NCI-H82 treated with DMSO at 0.1 percent for 48 hours (cell line): Measurements from ENCODE around the gene ACTN1.
"Not testable (repeated sequence)": the region's sequence is repeated elsewhere in the genome, so short reads cannot be mapped to it uniquely, and the experiment has no call there.

ENCODE experiments used
- DNase-seq: peaks from one replicate; lab custom pipeline; 2025; ENCODE audit not compliant: unreplicated experiment; lab: John Stamatoyannopoulos, UW

Gene ACTN1

DNA sequence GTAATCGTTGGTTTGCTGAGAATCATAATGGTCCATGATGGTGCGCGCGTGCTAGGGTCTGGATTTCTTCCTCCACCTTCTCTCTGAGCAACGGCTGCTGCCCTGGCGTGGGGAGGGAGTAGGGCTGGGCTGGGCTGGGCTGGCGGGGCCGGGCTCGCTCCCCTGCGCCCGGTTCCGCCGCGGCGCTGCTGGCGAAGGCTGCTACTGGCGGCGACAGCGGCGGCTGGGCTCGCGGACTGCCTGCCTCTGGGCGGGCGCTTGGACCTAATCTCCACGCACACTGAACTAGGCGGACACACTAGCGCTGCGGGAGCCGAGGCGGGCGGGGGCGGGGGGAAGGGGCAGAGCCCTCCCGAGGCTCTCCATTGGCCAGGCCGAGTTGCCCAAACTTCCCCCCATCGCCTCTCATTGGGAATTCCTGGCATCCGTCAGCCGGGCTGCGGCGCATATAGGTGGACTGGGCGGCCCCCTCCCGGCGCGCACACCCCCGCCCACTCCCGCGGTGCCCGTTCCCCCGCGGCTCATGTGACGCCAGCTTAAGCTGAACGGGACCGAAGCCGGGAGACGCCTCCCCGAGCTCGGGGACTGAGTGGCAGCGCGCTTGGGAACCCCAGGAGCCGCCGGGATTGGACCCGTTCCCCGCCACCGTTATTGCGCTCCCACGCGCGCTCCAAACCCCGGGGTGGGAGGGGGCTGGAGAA lies at the start of gene ACTN1:
Gene ACTN1, minus strand, starts transcription at position 282 of the 701 bp plus-strand sequence. Its CDS starts 246 bp downstream, at position 36.
- DNase-seq = peak; percentile 78

DNA sequence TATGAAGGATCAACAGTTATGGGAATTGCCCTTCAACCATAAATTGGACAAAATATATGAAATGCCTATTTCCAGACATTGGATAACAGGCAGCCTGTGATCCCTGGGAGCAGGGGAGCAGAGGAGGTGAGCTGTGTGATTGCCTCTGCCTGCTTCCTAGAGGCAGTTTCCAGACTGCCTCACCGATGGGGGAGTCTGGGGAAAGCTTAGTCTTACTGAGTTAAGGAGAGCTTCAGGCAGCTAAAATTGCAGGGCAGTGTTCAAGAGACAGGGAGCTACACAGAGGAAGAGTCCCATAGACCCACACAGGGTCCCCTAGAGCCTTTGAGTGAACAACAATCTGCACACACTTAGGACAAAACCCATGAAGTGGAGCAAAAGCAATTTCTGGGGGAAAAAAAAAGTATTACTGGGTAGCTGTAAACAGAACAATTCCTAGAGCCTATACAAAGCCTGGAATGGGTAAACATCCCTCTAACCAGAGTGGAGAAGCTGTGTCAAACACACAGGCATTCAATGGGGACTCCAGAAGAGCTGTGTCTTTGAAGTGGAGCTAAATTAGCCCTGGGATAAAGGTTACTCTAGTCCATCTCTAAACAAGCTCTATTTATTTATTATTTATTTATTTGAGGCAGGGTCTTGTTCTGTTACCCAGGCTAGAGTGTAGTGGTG lies 48.3 kb upstream of the ACTN1 start:
- no peak for DNase-seq

DNA sequence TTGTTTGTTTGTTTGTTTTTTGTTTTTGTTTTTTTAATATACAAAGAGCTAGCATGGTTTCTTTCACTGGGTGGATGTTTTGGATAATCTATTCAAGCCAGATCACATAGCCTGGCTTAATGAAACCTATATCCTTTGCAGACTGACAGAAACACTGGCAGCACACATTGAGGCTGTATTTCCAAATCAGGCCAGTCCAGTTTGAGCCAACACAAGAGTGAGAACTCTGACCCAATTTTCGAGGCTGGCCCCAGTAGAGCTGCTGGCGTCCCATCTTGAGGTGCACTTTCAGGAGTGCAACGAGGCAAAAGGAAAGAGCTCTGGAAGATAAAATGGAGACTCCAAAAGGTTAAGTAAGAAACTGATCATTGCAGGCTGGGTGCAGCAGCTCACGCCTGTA lies 43.9 kb upstream of the ACTN1 start:
- DNase-seq = no peak

DNA sequence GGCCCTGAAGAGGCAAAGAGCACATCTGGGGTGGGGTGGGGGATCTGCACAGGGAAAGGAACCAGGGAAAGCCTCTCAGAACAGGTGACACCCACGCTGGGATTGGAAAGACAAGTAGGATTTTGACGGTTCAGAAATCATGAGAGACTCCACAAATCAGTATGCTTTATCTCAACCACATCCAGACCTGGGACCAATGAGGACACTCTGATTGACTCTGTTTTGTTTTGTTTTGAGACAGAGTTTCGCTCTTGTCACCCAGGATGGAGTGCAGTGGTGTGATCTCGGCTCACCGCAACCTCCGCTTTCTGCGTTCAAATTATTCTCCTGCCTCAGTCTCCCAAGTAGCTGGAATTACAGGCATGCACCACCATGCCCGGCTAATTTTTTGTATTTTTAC lies 43.0 kb upstream of the ACTN1 start:
- DNase-seq = not testable (repeated sequence)

DNA sequence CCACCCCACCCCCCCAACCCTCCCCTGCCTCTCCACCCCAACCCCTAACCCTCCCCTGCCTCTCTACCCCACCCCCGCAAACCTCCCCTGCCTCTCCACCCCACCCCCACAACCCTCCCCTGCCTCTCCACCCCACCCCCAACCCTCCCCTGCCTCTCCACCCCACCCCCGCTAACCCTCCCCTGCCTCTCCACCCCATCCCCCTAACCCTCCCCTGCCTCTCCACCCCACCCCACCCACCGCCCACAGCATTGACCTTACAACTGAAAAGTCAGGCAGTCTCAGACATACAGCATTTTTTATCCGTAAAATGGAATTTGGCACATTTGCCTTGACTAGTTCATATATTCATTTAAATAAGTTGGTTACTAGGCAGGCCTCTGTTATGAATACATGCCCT lies 38.6 kb upstream of the ACTN1 start:
- no peak for DNase-seq

DNA sequence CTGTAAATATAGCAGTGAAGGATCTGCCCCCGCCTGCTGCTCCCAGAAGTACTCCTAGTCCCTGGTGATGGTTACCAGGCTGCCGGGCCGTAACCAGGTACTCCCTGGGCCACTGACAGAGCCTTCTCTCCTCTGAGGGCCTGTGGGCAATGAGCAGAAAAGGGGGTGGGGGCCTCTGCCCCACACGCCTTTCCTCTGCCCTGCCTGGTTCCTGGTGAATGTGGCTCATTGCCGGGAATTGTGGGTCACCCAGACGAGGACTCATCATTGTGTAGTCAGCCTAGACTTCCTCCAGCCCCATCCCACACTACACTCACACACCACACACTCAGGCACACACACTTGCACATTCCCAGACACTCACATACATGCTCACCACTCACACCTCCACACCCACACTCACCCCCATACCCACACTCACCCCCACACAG lies 35.7 kb upstream of the ACTN1 start:
- no peak for DNase-seq

DNA sequence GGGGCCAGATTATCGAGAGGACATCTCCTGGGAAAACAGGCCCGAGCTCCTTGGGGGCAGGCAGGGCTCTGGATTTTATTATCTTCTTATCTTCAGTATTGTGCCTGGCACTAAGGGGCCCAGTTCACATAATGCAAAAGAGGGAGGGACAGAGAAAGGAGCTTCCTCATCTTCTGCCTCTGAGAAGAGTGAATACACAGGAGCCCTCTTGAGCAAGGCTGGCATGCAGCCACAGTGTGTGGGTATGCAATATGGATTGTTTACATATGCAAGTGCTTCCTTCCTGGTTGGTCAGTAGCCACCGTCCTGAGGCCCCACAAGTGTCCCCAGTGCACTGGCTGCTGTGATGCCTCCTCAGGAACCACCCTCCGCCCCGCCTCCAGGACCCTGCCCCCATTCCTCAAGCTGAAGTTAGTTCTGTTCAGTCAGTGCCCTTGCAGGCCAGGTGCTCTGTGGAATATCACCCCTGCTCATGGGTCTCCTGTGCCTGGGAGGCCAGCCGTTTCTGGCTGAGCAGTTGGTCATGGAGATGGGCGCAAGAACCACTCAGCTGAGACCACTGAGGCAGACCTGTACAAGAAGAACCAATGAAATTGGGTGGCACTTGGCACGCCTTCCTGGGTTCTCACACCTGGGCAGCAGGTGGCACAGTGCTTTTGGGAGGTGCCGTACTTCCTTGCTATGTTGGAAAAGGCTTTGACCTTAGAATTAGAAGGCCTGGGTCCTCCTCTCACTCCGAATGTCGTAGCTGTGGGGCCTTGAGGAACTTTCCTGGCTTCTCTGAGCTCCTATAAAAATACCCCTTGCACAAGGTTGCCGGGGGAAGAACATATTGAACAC lies 35.1 kb upstream of the ACTN1 start:
- DNase-seq = no peak

DNA sequence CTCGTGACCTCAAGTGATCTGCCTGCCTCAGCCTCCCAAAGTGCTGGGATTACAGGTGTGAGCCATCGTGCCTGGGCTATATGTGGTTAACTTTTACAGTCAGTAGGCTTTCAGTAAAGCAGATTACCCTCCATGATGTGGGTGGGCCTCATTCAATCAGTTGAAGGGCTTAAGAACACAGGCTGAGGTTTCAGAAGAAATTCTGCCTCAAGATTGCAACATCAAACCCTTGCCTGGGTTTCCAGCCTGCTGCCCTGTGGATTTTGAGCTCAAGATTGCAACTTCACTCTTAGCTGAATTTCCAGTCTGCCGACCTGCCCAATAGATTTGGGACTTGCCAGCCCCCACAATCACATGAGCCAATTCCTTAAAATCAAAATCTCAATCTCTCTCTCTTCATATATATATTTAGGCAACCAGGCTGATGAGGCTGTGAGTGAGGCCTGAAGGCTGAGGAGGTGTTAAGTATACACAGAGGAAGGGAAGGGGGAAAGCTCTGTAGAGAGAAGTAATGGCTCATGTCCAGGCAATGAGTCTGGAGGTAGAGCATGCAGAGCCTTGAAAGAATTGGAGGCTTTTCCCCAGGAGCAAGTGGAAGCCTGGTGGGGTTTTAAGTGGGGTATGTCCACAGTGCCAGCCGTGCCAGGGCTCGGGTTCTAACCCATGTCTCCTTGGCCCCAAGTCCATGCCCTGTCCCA lies 33.3 kb upstream of the ACTN1 start:
- DNase-seq = no peak

DNA sequence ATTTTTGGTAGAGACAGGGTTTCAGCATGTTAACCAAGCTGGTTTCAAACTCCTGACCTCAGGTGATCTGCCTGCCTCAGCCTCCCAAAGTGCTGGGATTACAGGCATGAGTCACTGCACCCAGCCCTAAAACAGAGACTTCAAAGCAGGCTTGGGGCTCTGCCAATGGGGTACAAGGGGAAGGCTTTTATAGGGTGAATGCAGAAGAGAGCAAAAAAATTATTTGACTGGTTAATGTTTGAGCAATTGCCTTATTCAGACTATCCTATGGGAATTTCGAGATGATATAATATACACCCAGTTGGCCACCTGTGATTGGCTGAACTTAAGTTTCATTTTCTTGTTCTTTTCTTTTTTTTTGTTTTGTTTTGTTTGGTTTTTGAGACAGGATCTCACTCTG lies 31.5 kb upstream of the ACTN1 start:
- no peak for DNase-seq

DNA sequence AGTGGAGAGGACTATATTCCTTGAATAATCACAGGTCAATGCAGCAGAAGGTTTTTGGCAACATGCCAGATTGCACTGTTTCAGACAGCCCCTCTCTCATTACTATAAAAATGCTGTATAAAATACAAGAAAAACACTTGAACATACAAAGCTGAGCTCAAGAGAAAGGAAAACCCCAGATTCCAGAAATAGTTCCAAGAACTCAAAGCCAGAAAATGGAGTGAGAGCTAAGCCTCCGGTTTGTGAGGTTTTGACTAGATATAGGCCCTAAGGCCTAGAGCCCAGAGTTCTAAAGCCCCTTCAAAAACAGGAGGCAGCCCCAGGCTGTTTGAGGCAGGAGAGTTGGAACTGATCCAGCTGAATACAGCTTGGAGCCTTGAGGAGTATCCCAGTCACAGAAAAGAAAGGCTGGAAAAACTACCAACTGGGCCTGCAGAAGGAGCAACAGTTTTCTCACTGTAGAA lies 29.4 kb upstream of the ACTN1 start:
- DNase-seq = no peak

DNA sequence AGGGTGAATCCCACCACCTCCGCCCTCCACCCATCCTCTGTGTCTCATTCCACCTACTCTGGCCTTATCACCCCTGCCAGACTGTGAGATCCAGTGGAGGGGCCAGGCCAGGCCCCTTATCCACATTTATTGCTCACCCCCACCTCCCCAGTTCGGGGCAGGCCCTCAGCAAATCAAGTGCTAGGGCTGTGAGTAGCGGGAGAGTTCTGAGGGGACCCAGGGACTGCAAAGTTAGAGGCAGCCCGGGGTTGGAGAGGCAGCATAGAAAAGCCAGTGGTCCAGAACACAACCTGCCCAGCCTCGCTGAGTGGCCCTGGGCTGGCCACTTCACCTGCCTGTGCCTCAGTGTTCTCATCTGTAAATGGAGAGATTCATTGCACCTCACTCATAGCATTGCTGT lies 27.2 kb upstream of the ACTN1 start:
- no peak for DNase-seq

DNA sequence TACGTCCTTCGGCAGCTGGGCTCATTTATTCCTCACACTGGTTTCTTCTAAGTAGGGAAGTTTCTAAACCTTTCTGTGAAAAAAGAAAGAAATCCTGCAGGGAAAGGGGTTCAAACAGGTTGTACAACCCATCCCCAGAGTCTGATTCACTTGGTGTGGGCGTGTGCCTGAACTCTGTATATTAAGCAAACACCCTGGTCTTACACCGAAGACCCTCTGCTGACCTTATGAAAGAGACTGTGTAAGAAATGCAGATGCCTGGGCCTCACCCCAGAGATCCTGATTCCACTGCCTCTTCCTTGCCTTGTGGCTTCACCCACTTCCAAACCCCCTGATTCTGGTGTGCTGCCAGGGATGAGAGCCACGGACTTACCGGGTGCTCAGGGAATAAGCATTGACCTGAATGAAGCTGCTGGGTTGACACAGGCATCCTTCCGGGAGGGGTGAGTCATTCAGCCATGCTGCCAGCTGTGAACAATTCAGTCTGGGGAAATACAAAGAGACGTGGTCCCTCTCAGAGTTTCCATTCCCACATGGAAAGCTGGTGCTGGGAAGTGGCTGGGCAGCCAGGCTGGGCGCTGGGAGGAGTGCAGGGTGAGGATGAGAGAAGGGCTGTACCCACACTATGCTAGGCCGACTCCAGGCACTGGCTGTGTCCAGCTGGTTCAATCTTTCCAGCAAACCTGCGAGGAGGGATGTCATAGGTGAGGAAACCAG lies 26.5 kb upstream of the ACTN1 start:
- no peak for DNase-seq

DNA sequence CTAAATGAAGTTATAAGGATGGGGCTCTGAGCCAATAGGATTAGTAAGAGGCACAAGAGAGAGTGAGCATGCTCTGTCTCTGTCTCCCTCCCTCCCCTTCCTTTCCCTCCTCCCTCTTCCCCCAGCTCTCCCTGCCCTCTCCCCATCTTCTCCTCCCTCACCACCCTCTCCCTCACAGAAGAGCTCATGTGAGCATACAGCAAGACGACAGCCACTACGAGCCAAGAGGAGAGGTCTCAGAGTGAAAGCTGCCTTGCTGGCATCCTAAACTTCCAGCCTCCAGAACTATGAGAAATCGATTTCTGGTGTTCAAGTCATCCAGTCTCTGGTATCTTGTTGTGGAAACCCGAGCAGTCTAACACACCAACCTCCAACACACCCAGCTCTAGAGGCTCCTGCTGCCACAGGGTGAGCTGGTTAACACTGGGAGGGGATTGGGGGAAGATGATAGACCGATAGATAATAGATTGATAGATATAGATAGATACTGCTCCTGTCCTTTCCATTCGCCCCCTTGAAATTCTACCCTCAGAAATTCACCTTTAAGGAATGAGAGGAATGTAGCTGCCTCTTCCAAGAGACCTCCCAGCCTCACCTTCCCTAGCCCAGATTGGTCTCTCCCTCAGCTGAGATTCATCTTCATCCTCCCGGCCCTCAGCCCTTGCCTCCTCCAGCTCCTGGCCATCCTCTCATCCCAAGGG lies 25.8 kb upstream of the ACTN1 start:
- DNase-seq = no peak

DNA sequence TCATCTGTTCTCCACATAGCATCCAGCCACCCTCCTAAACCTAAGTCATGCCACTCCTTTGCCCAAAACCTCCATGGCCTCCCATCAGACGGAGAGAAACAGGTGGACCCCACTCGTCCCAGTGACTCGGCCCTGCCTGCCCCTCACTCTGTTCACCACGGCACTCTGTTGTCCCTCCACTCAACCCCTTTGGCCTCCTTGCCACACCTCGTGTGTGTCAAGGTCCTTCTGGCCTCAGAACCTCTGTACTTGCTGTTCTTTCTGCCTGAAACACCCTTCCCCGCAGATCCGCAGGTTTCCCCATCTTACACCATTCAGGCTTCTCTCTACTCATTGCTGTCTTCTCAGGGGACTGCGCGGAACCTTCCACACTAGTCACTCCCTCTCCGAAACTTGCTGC lies 24.5 kb upstream of the ACTN1 start:
- no peak for DNase-seq

DNA sequence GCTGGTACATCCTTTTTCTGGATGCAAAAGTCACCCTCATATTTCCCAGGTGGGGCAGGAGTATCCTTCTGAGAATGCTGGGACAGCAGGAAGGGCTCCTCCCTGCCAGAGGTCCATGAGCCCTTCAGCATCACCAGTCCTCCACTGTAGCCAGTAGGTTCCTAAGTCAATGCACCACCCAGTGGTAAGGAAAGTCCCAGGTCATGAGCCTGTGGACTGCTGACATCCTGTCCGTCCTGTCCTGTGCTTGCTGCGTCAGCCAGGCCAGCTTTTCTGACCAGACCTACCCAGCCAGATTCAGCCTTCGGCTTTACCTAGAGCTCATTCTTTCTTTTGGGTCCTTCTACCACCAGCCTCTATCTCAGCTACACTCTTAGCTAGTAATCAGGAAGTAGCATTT lies 23.0 kb upstream of the ACTN1 start:
- no peak for DNase-seq

DNA sequence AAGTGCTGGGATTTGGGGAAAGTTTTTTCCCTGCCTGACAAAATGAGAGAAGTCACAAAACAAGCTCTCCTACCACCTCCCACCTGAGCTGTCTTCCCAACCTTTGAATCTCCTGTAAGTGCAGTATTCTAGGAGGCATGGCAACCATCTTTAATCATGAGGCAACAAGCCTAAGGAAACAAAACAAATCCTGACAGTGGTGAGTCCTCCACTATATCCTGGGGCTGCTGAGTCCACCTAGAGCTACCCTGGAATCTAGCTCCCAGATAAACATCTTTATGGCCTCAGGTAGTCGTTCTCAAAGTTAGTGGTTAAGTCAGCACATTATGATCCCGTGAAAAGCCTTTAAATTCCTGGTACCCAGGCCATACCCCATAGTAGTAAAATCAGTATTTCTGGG lies 22.3 kb upstream of the ACTN1 start:
- no peak for DNase-seq

DNA sequence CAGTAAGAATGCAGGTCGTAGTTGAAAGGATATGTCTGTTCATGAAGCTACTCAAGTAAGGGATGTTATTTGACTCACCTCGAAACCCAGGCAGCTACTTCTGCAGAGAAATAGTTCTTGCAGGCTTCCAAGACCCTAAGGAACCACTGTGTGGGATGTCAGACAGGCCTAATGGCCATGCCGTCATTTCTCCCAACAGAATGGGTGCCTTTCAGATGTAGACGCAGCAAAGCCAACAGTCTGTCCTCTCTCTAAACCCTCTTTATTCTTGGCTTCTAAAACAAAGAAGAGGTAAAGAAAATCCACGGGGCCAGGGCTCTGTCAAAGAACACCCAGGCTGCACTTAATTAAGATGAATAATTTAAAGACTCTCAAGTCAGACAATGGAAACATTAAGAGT lies 19.0 kb upstream of the ACTN1 start:
- no peak for DNase-seq

DNA sequence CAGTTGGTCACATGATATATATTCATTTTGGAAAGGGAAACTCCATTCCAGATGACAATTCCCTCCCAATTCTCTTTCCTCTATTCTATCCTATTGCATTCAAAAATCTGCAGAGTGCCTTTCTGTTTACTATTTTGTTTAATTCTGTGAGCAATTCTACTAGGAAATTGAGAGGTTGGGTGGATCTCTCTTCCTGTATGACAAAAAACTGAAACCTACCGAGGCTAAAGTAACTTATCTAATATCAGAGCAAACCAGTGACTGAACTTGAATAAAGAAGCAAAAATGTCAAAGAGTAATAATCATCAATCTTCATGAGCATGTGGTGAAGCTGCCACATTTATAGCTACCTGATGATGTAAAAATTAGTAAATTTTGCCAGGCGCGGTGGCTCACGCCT lies 16.6 kb upstream of the ACTN1 start:
- DNase-seq = no peak

DNA sequence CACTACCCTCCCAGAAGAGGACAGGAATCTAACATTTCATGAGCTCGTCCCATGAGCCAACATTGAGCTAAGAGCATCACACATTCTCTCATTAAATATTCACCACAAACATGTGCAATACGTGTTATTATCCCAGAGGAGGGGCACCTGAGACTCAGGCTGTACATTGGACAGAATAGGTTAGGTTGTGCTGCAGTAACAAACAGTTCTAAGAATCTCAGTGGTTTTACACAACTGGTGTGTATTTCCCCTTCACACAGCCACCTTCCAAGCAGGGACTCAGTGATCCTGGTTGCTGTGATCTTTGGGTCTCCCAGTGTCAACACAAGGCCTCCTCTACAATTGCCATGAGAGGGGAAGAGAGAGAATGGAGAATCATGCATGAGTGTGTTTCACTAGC lies 15.0 kb upstream of the ACTN1 start:
- DNase-seq = no peak

DNA sequence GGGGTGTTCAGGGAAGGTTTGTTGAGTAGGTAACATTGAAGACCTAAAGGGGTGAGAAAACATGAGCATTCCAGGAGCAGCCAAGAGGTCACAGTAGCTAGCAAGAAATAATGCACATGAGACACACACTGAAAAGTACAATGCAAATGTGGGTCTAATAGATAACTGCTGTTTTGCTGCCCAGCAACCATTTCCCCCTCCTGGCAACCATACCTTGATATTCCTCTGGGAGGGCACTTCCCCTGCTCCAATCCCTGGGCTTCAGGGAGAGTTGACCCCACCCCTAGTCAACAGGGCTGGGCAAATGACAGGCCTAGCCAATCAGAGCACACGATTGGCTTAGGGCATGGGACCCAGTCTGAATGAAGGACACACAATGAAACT lies 8.5 kb upstream of the ACTN1 start:
- DNase-seq = no peak
